Activated CD4-positive, alpha-beta memory T cell treated with anti-CD3 and anti-CD28 coated beads, Interleukin-2, amount 10 ng/mL, durations not matched to agents 7 days and 5 days (primary cell): ENCODE data around the gene OR8G5. TPM values are rescaled to one million over a fixed set of nuclear protein-coding genes. Genes with fewer than 3 reads are reported as not detected.
"Not testable (repeated sequence)": the region's sequence is repeated elsewhere in the genome, so short reads cannot be mapped to it uniquely, and the experiment has no call there.

ENCODE experiments used
- CTCF ChIA-PET: fragments of 350-600 bp; sonication (Branson Sonifier 250); formaldehyde crosslinking; loops from one replicate; lab custom pipeline; 2021; ENCODE audit warnings: antibody characterized with exemption, inconsistent platforms; lab: Charles Lee
- POLR2A ChIA-PET: fragments of 350-600 bp; sonication (Branson Sonifier 250); formaldehyde crosslinking; loops from one replicate; lab custom pipeline; 2021; ENCODE audit warnings: antibody characterized with exemption; lab: Charles Lee
- DNase-seq: peaks from one replicate; pipeline ENCODE4 v3.0.0-alpha.2; 2020
- H3K27ac Mint-ChIP-seq: one replicate; pipeline ENCODE4 v1.8.0; 2021; ENCODE audit warnings: mild to moderate bottlenecking, mixed read lengths
- H3K27me3 Mint-ChIP-seq: one replicate; pipeline ENCODE4 v1.8.0; 2021; ENCODE audit warnings: mixed read lengths
- H3K36me3 Mint-ChIP-seq: one replicate; pipeline ENCODE4 v1.8.0; 2021; ENCODE audit warnings: low read depth, mixed read lengths
- H3K4me1 Mint-ChIP-seq: one replicate; pipeline ENCODE4 v1.8.0; 2021; ENCODE audit warnings: mixed read lengths
- H3K4me3 Mint-ChIP-seq: one replicate; pipeline ENCODE4 v1.8.0; 2021; ENCODE audit warnings: mild to moderate bottlenecking, mixed read lengths
- H3K9me3 Mint-ChIP-seq: one replicate; pipeline ENCODE4 v1.8.0; 2021; ENCODE audit warnings: mixed read lengths
- total RNA-seq, 2 experiments: library from RNA; stranded (reverse); gene quantifications; one replicate each; pipeline ENCODE4 v1.2.3, GENCODE V29; 2021

Gene OR8G5
- not detected for total RNA-seq

- DNase-seq: no peak
- H3K36me3 Mint-ChIP-seq: no peaks in the 10 kb centered on the region
- no peak within 1 kb of the TSS for H3K4me3 Mint-ChIP-seq
- no peaks in the 10 kb centered on the region for H3K9me3 Mint-ChIP-seq
- no peak within 1 kb of the TSS for H3K27ac Mint-ChIP-seq
- ChIA-PET CTCF (no interaction called here), POLR2A (no interaction called here)
- no peaks in the 10 kb centered on the region for H3K4me1 Mint-ChIP-seq
- no peaks in the 10 kb centered on the region for H3K27me3 Mint-ChIP-seq
Measured at GRCh38 chr11:124256076-124256475, at the start of gene OR8G5. OR8G5 (plus strand) TSS chr11:124256376; CDS start chr11:124264932, 8,556 bp downstream.

GRCh38 chr11:124207102-124207792 is 48.9 kb upstream of the OR8G5 start:
- H3K4me1 Mint-ChIP-seq: no peaks in the 10 kb centered on the region
- no peaks in the 10 kb centered on the region for H3K36me3 Mint-ChIP-seq
- no peaks in the 10 kb centered on the region for H3K9me3 Mint-ChIP-seq
- ChIA-PET CTCF (no interaction called here), POLR2A (no interaction called here)
- no peak overlapping the region for H3K27ac Mint-ChIP-seq
- H3K4me3 Mint-ChIP-seq: no peak overlapping the region
- no peak for DNase-seq
- H3K27me3 Mint-ChIP-seq: peaks cover 4% of the 10 kb centered on the region

- no peaks in the 10 kb centered on the region for H3K4me1 Mint-ChIP-seq
- ChIA-PET CTCF (no interaction called here), POLR2A (no interaction called here)
- DNase-seq: no peak
- no peak overlapping the region for H3K4me3 Mint-ChIP-seq
- peaks cover 4% of the 10 kb centered on the region for H3K27me3 Mint-ChIP-seq
- H3K36me3 Mint-ChIP-seq: no peaks in the 10 kb centered on the region
- no peaks in the 10 kb centered on the region for H3K9me3 Mint-ChIP-seq
- H3K27ac Mint-ChIP-seq: no peak overlapping the region
Measured at GRCh38 chr11:124209824-124210357, 46.3 kb upstream of the OR8G5 start.

GRCh38 chr11:124210421-124210820 is 45.8 kb upstream of the OR8G5 start:
- H3K9me3 Mint-ChIP-seq: no peaks in the 10 kb centered on the region
- peaks cover 4% of the 10 kb centered on the region for H3K27me3 Mint-ChIP-seq
- POLR2A ChIA-PET: no interaction called here
- H3K27ac Mint-ChIP-seq: no peak overlapping the region
- no peak overlapping the region for H3K4me3 Mint-ChIP-seq
- CTCF ChIA-PET: no interaction called here
- DNase-seq: no peak
- no peaks in the 10 kb centered on the region for H3K4me1 Mint-ChIP-seq
- no peaks in the 10 kb centered on the region for H3K36me3 Mint-ChIP-seq

GRCh38 chr11:124211321-124211720 is 44.9 kb upstream of the OR8G5 start:
- Mint-ChIP-seq H3K9me3 (no peaks in the 10 kb centered on the region), H3K36me3 (no peaks in the 10 kb centered on the region), H3K4me1 (no peaks in the 10 kb centered on the region), H3K27ac (no peak overlapping the region), H3K4me3 (no peak overlapping the region), H3K27me3 (peaks cover 1% of the 10 kb centered on the region)
- ChIA-PET POLR2A (no interaction called here), CTCF (no interaction called here)
- no peak for DNase-seq

- Mint-ChIP-seq H3K36me3 (no peaks in the 10 kb centered on the region), H3K27me3 (peaks cover 1% of the 10 kb centered on the region), H3K9me3 (no peaks in the 10 kb centered on the region), H3K27ac (no peak overlapping the region), H3K4me1 (no peaks in the 10 kb centered on the region), H3K4me3 (no peak overlapping the region)
- ChIA-PET POLR2A (no interaction called here), CTCF (no interaction called here)
- DNase-seq: no peak
Measured at GRCh38 chr11:124214027-124214426, 42.1 kb upstream of the OR8G5 start.

- DNase-seq: no peak
- ChIA-PET POLR2A (no interaction called here), CTCF (no interaction called here)
- H3K36me3 Mint-ChIP-seq: no peaks in the 10 kb centered on the region
- H3K9me3 Mint-ChIP-seq: no peaks in the 10 kb centered on the region
- no peak overlapping the region for H3K4me3 Mint-ChIP-seq
- no peaks in the 10 kb centered on the region for H3K4me1 Mint-ChIP-seq
- no peaks in the 10 kb centered on the region for H3K27me3 Mint-ChIP-seq
- H3K27ac Mint-ChIP-seq: no peak overlapping the region
Measured at GRCh38 chr11:124219126-124219525, 37.0 kb upstream of the OR8G5 start.

GRCh38 chr11:124222407-124222806 is 33.8 kb upstream of the OR8G5 start:
- no peak for DNase-seq
- no peak overlapping the region for H3K4me3 Mint-ChIP-seq
- H3K36me3 Mint-ChIP-seq: no peaks in the 10 kb centered on the region
- CTCF ChIA-PET: no interaction called here
- H3K27me3 Mint-ChIP-seq: no peaks in the 10 kb centered on the region
- no peaks in the 10 kb centered on the region for H3K9me3 Mint-ChIP-seq
- POLR2A ChIA-PET: no interaction called here
- H3K27ac Mint-ChIP-seq: no peak overlapping the region
- H3K4me1 Mint-ChIP-seq: no peaks in the 10 kb centered on the region

GRCh38 chr11:124224618-124225423 is 31.4 kb upstream of the OR8G5 start:
- H3K9me3 Mint-ChIP-seq, CTCF ChIA-PET, H3K36me3 Mint-ChIP-seq, POLR2A ChIA-PET, DNase-seq, H3K4me1 Mint-ChIP-seq, H3K4me3 Mint-ChIP-seq, H3K27ac Mint-ChIP-seq, H3K27me3 Mint-ChIP-seq: not testable (repeated sequence)

GRCh38 chr11:124225471-124225870 is 30.7 kb upstream of the OR8G5 start:
- Mint-ChIP-seq H3K4me1 (no peaks in the 10 kb centered on the region), H3K4me3 (no peak overlapping the region), H3K36me3 (no peaks in the 10 kb centered on the region), H3K9me3 (no peaks in the 10 kb centered on the region), H3K27ac (no peak overlapping the region), H3K27me3 (no peaks in the 10 kb centered on the region)
- CTCF ChIA-PET: no interaction called here
- DNase-seq: no peak
- POLR2A ChIA-PET: no interaction called here

GRCh38 chr11:124233376-124233775 is 22.8 kb upstream of the OR8G5 start:
- Mint-ChIP-seq H3K4me3 (no peak overlapping the region), H3K36me3 (no peaks in the 10 kb centered on the region), H3K27me3 (no peaks in the 10 kb centered on the region), H3K27ac (no peak overlapping the region), H3K9me3 (no peaks in the 10 kb centered on the region), H3K4me1 (no peaks in the 10 kb centered on the region)
- ChIA-PET CTCF (no interaction called here), POLR2A (no interaction called here)
- DNase-seq: no peak

- POLR2A ChIA-PET: no interaction called here
- H3K27me3 Mint-ChIP-seq: no peaks in the 10 kb centered on the region
Measured at GRCh38 chr11:124238512-124238911, 17.7 kb upstream of the OR8G5 start.

GRCh38 chr11:124240621-124241397 is 15.4 kb upstream of the OR8G5 start, which contains the start of gene OR8G1:
OR8G1 (plus strand) TSS chr11:124241095; CDS start chr11:124249676, 8,581 bp downstream.
- H3K4me1 Mint-ChIP-seq: no peaks in the 10 kb centered on the region
- ChIA-PET CTCF (no interaction called here), POLR2A (no interaction called here)
- H3K27me3 Mint-ChIP-seq: no peaks in the 10 kb centered on the region
- H3K36me3 Mint-ChIP-seq: no peaks in the 10 kb centered on the region
- no peak for DNase-seq
- no peak within 1 kb of the TSS for H3K4me3 Mint-ChIP-seq
- H3K27ac Mint-ChIP-seq: no peak within 1 kb of the TSS
- H3K9me3 Mint-ChIP-seq: no peaks in the 10 kb centered on the region

More at GRCh38 chr11:124238512-124238911, 17.7 kb upstream of the OR8G5 start:
- CTCF ChIA-PET: no interaction called here
- H3K4me3 Mint-ChIP-seq: no peak overlapping the region
- no peak overlapping the region for H3K27ac Mint-ChIP-seq
- H3K4me1 Mint-ChIP-seq: no peaks in the 10 kb centered on the region
- no peaks in the 10 kb centered on the region for H3K36me3 Mint-ChIP-seq
- H3K9me3 Mint-ChIP-seq: no peaks in the 10 kb centered on the region
- DNase-seq: no peak
